Trophoblast cell (in vitro differentiated cells and primary cell): Measurements from ENCODE around the gene TMEM86B.
A peak's percentile ranks its signal among the peaks of the same experiment; 100 is the strongest.

ENCODE experiments used
- DNase-seq, 2 donors: peaks; one replicate each; pipeline ENCODE4 v3.0.0-alpha.2; 2016
- H2AFZ ChIP-seq: 2 replicates; pipeline ENCODE4 v1.6.1; 2013; ENCODE audit warnings: low read length, moderate library complexity, mild to moderate bottlenecking; ENCODE audit not compliant: insufficient read depth, poor library complexity
- H2AK5ac ChIP-seq: 2 replicates; pipeline ENCODE4 v1.6.1; 2013; ENCODE audit warnings: mild to moderate bottlenecking, low read length
- H2BK120ac ChIP-seq: 2 replicates; pipeline ENCODE4 v1.6.1; 2013; ENCODE audit warnings: low read length, mild to moderate bottlenecking, moderate library complexity; ENCODE audit not compliant: insufficient read depth, poor library complexity
- H2BK12ac ChIP-seq: 2 replicates; pipeline ENCODE4 v1.6.1; 2013; ENCODE audit warnings: mild to moderate bottlenecking, low read length, moderate library complexity
- H2BK5ac ChIP-seq: 2 replicates; pipeline ENCODE4 v1.6.1; 2013; ENCODE audit warnings: low read length, low read depth, moderate library complexity, mild to moderate bottlenecking; ENCODE audit not compliant: poor library complexity
- H3K14ac ChIP-seq: 2 replicates; pipeline ENCODE4 v1.6.1; 2013; ENCODE audit warnings: mild to moderate bottlenecking, low read length
- H3K18ac ChIP-seq: 2 replicates; pipeline ENCODE4 v1.6.1; 2013; ENCODE audit warnings: mild to moderate bottlenecking, low read length
- H3K23ac ChIP-seq: 2 replicates; pipeline ENCODE4 v1.6.1; 2013; ENCODE audit warnings: low read length
- H3K27ac ChIP-seq: 2 replicates; pipeline ENCODE4 v1.5.1; 2013; ENCODE audit warnings: low read depth, mild to moderate bottlenecking, inconsistent platforms, low read length, moderate library complexity
- H3K27me3 ChIP-seq: 2 replicates; pipeline ENCODE4 v1.6.1; 2013; ENCODE audit warnings: inconsistent platforms, mild to moderate bottlenecking, low read length, moderate library complexity; ENCODE audit not compliant: insufficient read depth
- H3K36me3 ChIP-seq, 2 experiments: 1 replicate in 1 of 2; 2 replicates in 1 of 2; pipeline ENCODE4 v1.6.1; 2013; ENCODE audit warnings: low read length in 2 of 2, mild to moderate bottlenecking in 2 of 2, moderate library complexity in 1 of 2; ENCODE audit not compliant: insufficient read depth in 2 of 2, control insufficient read depth in 1 of 2
- H3K4ac ChIP-seq: 2 replicates; pipeline ENCODE4 v1.6.1; 2013; ENCODE audit warnings: low read depth, mild to moderate bottlenecking, low read length, moderate library complexity
- H3K4me1 ChIP-seq, 2 experiments: 1 replicate in 1 of 2; 2 replicates in 1 of 2; pipeline ENCODE4 v1.6.1; 2013; ENCODE audit warnings: low read length in 2 of 2, mild to moderate bottlenecking in 2 of 2, moderate library complexity in 1 of 2; ENCODE audit not compliant: insufficient read depth in 2 of 2, control insufficient read depth in 1 of 2
- H3K4me2 ChIP-seq: 2 replicates; pipeline ENCODE4 v1.6.1; 2013; ENCODE audit warnings: inconsistent platforms, mild to moderate bottlenecking, low read length, moderate library complexity
- H3K4me3 ChIP-seq: 2 replicates; pipeline ENCODE4 v1.5.1; 2013; ENCODE audit warnings: mild to moderate bottlenecking, low read depth, low read length, inconsistent platforms
- H3K79me1 ChIP-seq: one replicate; pipeline ENCODE4 v1.6.1; 2013; ENCODE audit warnings: low read length
- H3K79me2 ChIP-seq: 2 replicates; pipeline ENCODE4 v1.6.1; 2013; ENCODE audit warnings: low read length, mild to moderate bottlenecking; ENCODE audit not compliant: control insufficient read depth, insufficient read depth, poor library complexity
- H3K9ac ChIP-seq: 2 replicates; pipeline ENCODE4 v1.6.1; 2013; ENCODE audit warnings: mild to moderate bottlenecking, low read length
- H3K9me3 ChIP-seq: 2 replicates; pipeline ENCODE4 v1.6.1; 2013; ENCODE audit warnings: low read depth, mild to moderate bottlenecking, control low read depth, inconsistent platforms, low read length; ENCODE audit not compliant: insufficient read depth
- H4K12ac ChIP-seq: 2 replicates; pipeline ENCODE4 v1.6.1; 2013; ENCODE audit warnings: low read depth, mild to moderate bottlenecking, low read length, moderate library complexity
- H4K8ac ChIP-seq: 2 replicates; pipeline ENCODE4 v1.6.1; 2013; ENCODE audit warnings: low read depth, mild to moderate bottlenecking, low read length, moderate library complexity
- H4K91ac ChIP-seq: one replicate; pipeline ENCODE4 v1.6.1; 2013; ENCODE audit warnings: low read depth, mild to moderate bottlenecking, low read length, moderate library complexity
- WGBS: extraction: QIAGEN DNeasy Blood & Tissue Kit; methylation state at CpG from one replicate; pipeline ENCODE4 v1.1.7; 2013; ENCODE audit warnings: missing lambda C conversion rate; ENCODE audit not compliant: insufficient read length, insufficient coverage; ENCODE audit errors: extremely low coverage; 5-methylcytosine and 5-hydroxymethylcytosine counted together

Gene TMEM86B

GRCh38 chr19:55198651-55199050 is 29.9 kb downstream of the TMEM86B start:
- Histone ChIP-seq H4K91ac (no peak overlapping the region), H3K79me2 (no peaks in the 10 kb centered on the region), H3K36me3 (no peaks in the 10 kb centered on the region), H3K9me3 (no peaks in the 10 kb centered on the region), H3K4me1 (no peaks in the 10 kb centered on the region), H3K14ac (no peak overlapping the region), H3K4me2 (no peak overlapping the region), H3K4me3 (no peak overlapping the region), H2AFZ (no peak overlapping the region), H3K23ac (no peak overlapping the region), H2BK5ac (no peak overlapping the region), H3K27me3 (no peaks in the 10 kb centered on the region), H3K9ac (no peak overlapping the region), H3K79me1 (no peaks in the 10 kb centered on the region), H2AK5ac (no peak overlapping the region), H2BK12ac (no peak overlapping the region), H3K27ac (no peak overlapping the region), H4K12ac (no peak overlapping the region), H3K4ac (no peak overlapping the region), H4K8ac (no peak overlapping the region), H3K18ac (no peak overlapping the region), H2BK120ac (no peak overlapping the region)
- no peak for DNase-seq
- WGBS: no CpG with 5 or more reads among the region's 5 CpGs

DNA sequence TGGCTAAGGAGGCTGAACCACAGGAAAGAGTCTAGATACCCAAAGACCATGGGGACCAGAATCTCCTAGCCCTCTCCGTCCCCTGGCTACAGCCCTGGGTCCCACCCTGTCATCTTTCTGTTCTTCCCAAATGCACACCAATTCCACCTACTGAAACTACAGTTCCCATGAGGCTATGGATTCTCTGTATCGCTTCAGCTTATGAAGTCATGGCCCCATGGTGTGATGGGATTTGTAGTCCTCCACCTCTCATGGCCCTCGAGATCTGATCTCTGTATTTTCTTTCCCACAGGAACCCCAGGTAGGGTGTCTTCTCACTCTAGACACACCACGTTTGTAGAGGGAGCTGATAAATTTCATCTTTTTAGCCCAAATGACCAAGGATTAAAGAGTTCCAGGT is 31.0 kb downstream of the TMEM86B start:
- Histone ChIP-seq H4K91ac (no peak overlapping the region), H3K18ac (no peak overlapping the region), H4K12ac (no peak overlapping the region), H3K23ac (no peak overlapping the region), H3K9me3 (no peaks in the 10 kb centered on the region), H2BK12ac (no peak overlapping the region), H3K9ac (no peak overlapping the region), H2BK5ac (no peak overlapping the region), H3K27ac (no peak overlapping the region), H3K27me3 (no peaks in the 10 kb centered on the region), H2BK120ac (no peak overlapping the region), H2AK5ac (no peak overlapping the region), H3K4me3 (no peak overlapping the region), H2AFZ (no peak overlapping the region), H3K4me1 (no peaks in the 10 kb centered on the region), H3K79me2 (no peaks in the 10 kb centered on the region), H4K8ac (no peak overlapping the region), H3K4ac (no peak overlapping the region), H3K4me2 (no peak overlapping the region), H3K36me3 (no peaks in the 10 kb centered on the region), H3K79me1 (no peaks in the 10 kb centered on the region), H3K14ac (no peak overlapping the region)
- WGBS: no CpG with 5 or more reads among the region's 4 CpGs
- peak in 1 of 2 donors; percentile 22 for DNase-seq

DNA sequence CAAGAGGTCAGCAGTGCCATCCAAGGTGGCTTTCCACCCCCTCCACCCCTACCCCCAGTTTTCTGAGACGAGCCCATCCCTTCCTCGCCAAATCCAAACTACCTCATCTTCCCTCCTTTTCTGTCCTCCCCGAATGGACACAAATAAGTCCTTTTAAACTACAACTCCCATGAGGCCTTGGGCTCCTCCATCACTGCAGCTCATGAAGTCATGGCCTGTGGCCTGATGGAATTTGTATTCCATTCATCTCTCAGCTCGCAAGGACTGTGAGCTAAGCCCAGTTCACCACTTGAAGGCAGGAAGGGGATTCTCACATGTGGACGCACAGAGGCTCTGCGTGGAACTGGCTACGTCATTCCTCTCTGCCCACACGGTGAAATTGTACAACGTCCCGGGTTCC is 31.8 kb downstream of the TMEM86B start:
- Histone ChIP-seq H3K14ac (no peak overlapping the region), H3K79me1 (no peaks in the 10 kb centered on the region), H4K91ac (no peak overlapping the region), H4K12ac (no peak overlapping the region), H3K27me3 (no peaks in the 10 kb centered on the region), H3K9ac (no peak overlapping the region), H3K4me3 (no peak overlapping the region), H4K8ac (no peak overlapping the region), H3K4me2 (no peak overlapping the region), H3K27ac (no peak overlapping the region), H3K79me2 (no peaks in the 10 kb centered on the region), H3K36me3 (no peaks in the 10 kb centered on the region), H2AK5ac (no peak overlapping the region), H2BK12ac (no peak overlapping the region), H3K4ac (no peak overlapping the region), H2AFZ (no peak overlapping the region), H2BK5ac (no peak overlapping the region), H2BK120ac (no peak overlapping the region), H3K18ac (no peak overlapping the region), H3K23ac (no peak overlapping the region), H3K9me3 (no peaks in the 10 kb centered on the region), H3K4me1 (no peaks in the 10 kb centered on the region)
- 100% methylated on average over 1 of the region's 10 CpGs for WGBS
- no peak for DNase-seq

DNA sequence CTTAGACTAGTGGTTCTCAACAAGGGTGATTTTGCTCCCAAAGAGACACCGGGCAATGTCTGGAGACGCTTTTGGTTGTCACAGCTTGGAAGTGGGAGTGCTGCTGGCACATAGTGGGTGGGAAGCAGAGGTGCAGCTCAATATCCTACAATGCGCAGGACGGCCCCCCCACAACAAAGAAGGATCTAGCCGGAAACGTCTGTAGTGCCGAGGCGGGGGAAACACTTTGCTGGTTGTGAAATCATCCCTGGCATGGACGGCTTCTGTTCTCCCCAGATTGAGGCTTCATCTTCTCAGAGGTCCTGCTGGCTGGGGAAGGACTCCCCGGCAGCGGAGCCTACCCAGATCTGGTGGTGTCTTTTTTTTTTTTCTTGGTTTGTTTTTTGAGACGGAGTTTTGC is 35.1 kb downstream of the TMEM86B start:
- DNase-seq: no peak
- no peak overlapping the region for H3K14ac ChIP-seq
- H3K36me3 ChIP-seq: no peaks in the 10 kb centered on the region
- H3K4ac ChIP-seq: no peak overlapping the region
- H4K12ac ChIP-seq: no peak overlapping the region
- H3K4me2 ChIP-seq: no peak overlapping the region
- no peak overlapping the region for H3K4me3 ChIP-seq
- no peak overlapping the region for H4K8ac ChIP-seq
- H2AFZ ChIP-seq: no peak overlapping the region
- H3K9ac ChIP-seq: no peak overlapping the region
- H2BK120ac ChIP-seq: no peak overlapping the region
- H3K79me1 ChIP-seq: no peaks in the 10 kb centered on the region
- H3K27ac ChIP-seq: no peak overlapping the region
- WGBS: no CpG with 5 or more reads among the region's 12 CpGs
- no peaks in the 10 kb centered on the region for H3K4me1 ChIP-seq
- H4K91ac ChIP-seq: no peak overlapping the region
- no peak overlapping the region for H3K18ac ChIP-seq
- no peaks in the 10 kb centered on the region for H3K9me3 ChIP-seq
- H3K79me2 ChIP-seq: no peaks in the 10 kb centered on the region
- no peak overlapping the region for H2BK5ac ChIP-seq
- no peak overlapping the region for H2AK5ac ChIP-seq
- H3K23ac ChIP-seq: no peak overlapping the region
- H2BK12ac ChIP-seq: no peak overlapping the region
- H3K27me3 ChIP-seq: no peaks in the 10 kb centered on the region
